Activated CD4-positive, alpha-beta T cell treated with anti-CD3 and anti-CD28 coated beads, Interleukin-2, amount 50 U/mL, for 1 hour (primary cell): ENCODE results near the gene KLHL2.

Source experiments
- DNase-seq: peaks from one replicate; pipeline ENCODE4 v3.0.0-alpha.2; 2020

The KLHL2 gene

GRCh38 chr4:165293927-165294649, 86.7 kb downstream of the KLHL2 start:
- DNase-seq, result no peak

GRCh38 chr4:165294907-165295306, 87.5 kb downstream of the KLHL2 start:
- peak; percentile 13 for DNase-seq

- DNase-seq, result no peak
Measured at GRCh38 chr4:165297626-165298025, 90.3 kb downstream of the KLHL2 start.

- DNase-seq, result no peak
Measured at GRCh38 chr4:165299399-165300060, 92.2 kb downstream of the KLHL2 start.

- no peak for DNase-seq
Measured at GRCh38 chr4:165301833-165302232, 94.5 kb downstream of the KLHL2 start.

GRCh38 chr4:165302658-165303057, 95.3 kb downstream of the KLHL2 start:
- no peak for DNase-seq

GRCh38 chr4:165308166-165308565, 100.8 kb downstream of the KLHL2 start:
- no peak for DNase-seq

GRCh38 chr4:165308606-165309005, 101.2 kb downstream of the KLHL2 start:
- no peak for DNase-seq

GRCh38 chr4:165309456-165309855, 102.1 kb downstream of the KLHL2 start:
- no peak for DNase-seq

- DNase-seq, result no peak
Measured at GRCh38 chr4:165312506-165312905, 105.1 kb downstream of the KLHL2 start.

- no peak for DNase-seq
Measured at GRCh38 chr4:165319030-165319429, 111.7 kb downstream of the KLHL2 start.

GRCh38 chr4:165319509-165319908, 112.1 kb downstream of the KLHL2 start:
- DNase-seq, result no peak

GRCh38 chr4:165324236-165324917, 117.0 kb downstream of the KLHL2 start:
- no peak for DNase-seq

GRCh38 chr4:165324918-165325304, 117.5 kb downstream of the KLHL2 start:
- no peak for DNase-seq

- DNase-seq, result no peak
Measured at GRCh38 chr4:165325732-165326512, 118.6 kb downstream of the KLHL2 start.

GRCh38 chr4:165326831-165327210, 119.5 kb downstream of the KLHL2 start:
- peak; percentile 13 for DNase-seq

GRCh38 chr4:165327211-165328100, 120.1 kb downstream of the KLHL2 start, which contains the start of gene MSMO1:
Gene MSMO1 (plus strand): TSS chr4:165327669. CDS start chr4:165333371, 5,702 bp downstream.
- DNase-seq, result peak; percentile 97

- DNase-seq, result no peak
Measured at GRCh38 chr4:165328101-165328425, 120.7 kb downstream of the KLHL2 start.

- no peak for DNase-seq
Measured at GRCh38 chr4:165328708-165329107, 121.3 kb downstream of the KLHL2 start.

- DNase-seq, result no peak
Measured at GRCh38 chr4:165330071-165330470, 122.7 kb downstream of the KLHL2 start.

- DNase-seq, result no peak
Measured at GRCh38 chr4:165330666-165331065, 123.3 kb downstream of the KLHL2 start.

- DNase-seq, result no peak
Measured at GRCh38 chr4:165331359-165331758, 124.0 kb downstream of the KLHL2 start.
